ENCODE measurements around the gene TAS2R41.

Gene TAS2R41

GRCh38 chr7:143493751-143494150 lies 16.1 kb downstream of the TAS2R41 start:
- no peak for DNase-seq (ENCODE audit: low read depth)

- no peak for DNase-seq (ENCODE audit: low read depth)
These were observed 16.9 kb downstream of the TAS2R41 start for GRCh38 chr7:143494622-143495021.

- no peak for DNase-seq (ENCODE audit: low read depth)
These were observed 18.2 kb downstream of the TAS2R41 start for GRCh38 chr7:143495851-143496250.

- no peak for DNase-seq (ENCODE audit: low read depth)
These were observed 18.6 kb downstream of the TAS2R41 start for GRCh38 chr7:143496263-143496662.

GRCh38 chr7:143497008-143497795 lies 19.5 kb downstream of the TAS2R41 start:
- no peak for DNase-seq (ENCODE audit: low read depth)

- no peak for DNase-seq (ENCODE audit: low read depth)
These were observed 21.6 kb downstream of the TAS2R41 start for GRCh38 chr7:143499246-143499645.

GRCh38 chr7:143499743-143500348 lies 22.2 kb downstream of the TAS2R41 start:
- DNase-seq (ENCODE audit: low read depth), result no peak

- no peak for DNase-seq (ENCODE audit: low read depth)
These were observed 25.6 kb downstream of the TAS2R41 start for GRCh38 chr7:143503261-143503660.

GRCh38 chr7:143504215-143504936 lies 26.7 kb downstream of the TAS2R41 start:
- no peak for DNase-seq (ENCODE audit: low read depth)

- no peak for DNase-seq (ENCODE audit: low read depth)
These were observed 27.2 kb downstream of the TAS2R41 start for GRCh38 chr7:143504937-143505297.

GRCh38 chr7:143505838-143506237 lies 28.2 kb downstream of the TAS2R41 start:
- no peak for DNase-seq (ENCODE audit: low read depth)

- DNase-seq (ENCODE audit: low read depth), result no peak
These were observed 29.4 kb downstream of the TAS2R41 start for GRCh38 chr7:143507094-143507518.

- no peak for DNase-seq (ENCODE audit: low read depth)
These were observed 29.9 kb downstream of the TAS2R41 start for GRCh38 chr7:143507534-143508055.

GRCh38 chr7:143510854-143511592 lies 33.4 kb downstream of the TAS2R41 start:
- no peak for DNase-seq (ENCODE audit: low read depth)

GRCh38 chr7:143511593-143512047 lies 33.9 kb downstream of the TAS2R41 start:
- DNase-seq (ENCODE audit: low read depth), result no peak

- no peak for DNase-seq (ENCODE audit: low read depth)
These were observed 35.0 kb downstream of the TAS2R41 start for GRCh38 chr7:143512488-143513340.

- no peak for DNase-seq (ENCODE audit: low read depth)
These were observed 36.8 kb downstream of the TAS2R41 start for GRCh38 chr7:143514487-143514886.

- no peak for DNase-seq (ENCODE audit: low read depth)
These were observed 37.5 kb downstream of the TAS2R41 start for GRCh38 chr7:143514995-143515735.

GRCh38 chr7:143516981-143517380 lies 39.3 kb downstream of the TAS2R41 start:
- DNase-seq (ENCODE audit: low read depth), result no peak

GRCh38 chr7:143518521-143518920 lies 40.8 kb downstream of the TAS2R41 start:
- no peak for DNase-seq (ENCODE audit: low read depth)
